Loucy (cell line): Measurements from ENCODE around the gene TUT1.

Source experiments
- H2AFZ ChIP-seq: fragments of 200-600 bp; sonication (generic); 2 replicates; pipeline ENCODE4 v1.6.0; 2016; ENCODE audit warnings: antibody characterized with exemption, mild to moderate bottlenecking, low read length, moderate library complexity
- H3F3A ChIP-seq: fragments of 200-600 bp; 2 replicates; pipeline ENCODE4 v1.6.0; 2016; ENCODE audit warnings: antibody characterized with exemption, low read depth, mild to moderate bottlenecking
- H3K27me3 ChIP-seq: fragments of 200-600 bp; sonication (generic); 2 replicates; pipeline ENCODE4 v1.6.1; 2014; ENCODE audit warnings: low read length, mild to moderate bottlenecking; ENCODE audit not compliant: insufficient read depth, poor library complexity, severe bottlenecking
- H3K36me3 ChIP-seq: fragments of 200-600 bp; sonication (generic); 2 replicates; pipeline ENCODE4 v1.6.1; 2016; ENCODE audit warnings: low read length; ENCODE audit not compliant: insufficient read depth
- H3K4me1 ChIP-seq: fragments of 200-600 bp; sonication (generic); 2 replicates; pipeline ENCODE4 v1.5.1; 2014; ENCODE audit warnings: low read length, mild to moderate bottlenecking; ENCODE audit not compliant: insufficient read depth, poor library complexity, severe bottlenecking
- H3K4me2 ChIP-seq: fragments of 200-600 bp; sonication (generic); 2 replicates; pipeline ENCODE4 v1.6.0; 2014; ENCODE audit warnings: antibody characterized with exemption, low read length, low read depth, mild to moderate bottlenecking; ENCODE audit not compliant: poor library complexity, severe bottlenecking
- H3K4me3 ChIP-seq: fragments of 200-600 bp; sonication (generic); 2 replicates; pipeline ENCODE4 v1.5.1; 2014; ENCODE audit warnings: low read length, mild to moderate bottlenecking, mixed read lengths; ENCODE audit not compliant: poor library complexity, severe bottlenecking
- H3K79me2 ChIP-seq: fragments of 200-600 bp; sonication (generic); 2 replicates; pipeline ENCODE4 v1.6.1; 2014; ENCODE audit warnings: low read length; ENCODE audit not compliant: insufficient read depth
- H3K9ac ChIP-seq: fragments of 200-600 bp; sonication (generic); 2 replicates; pipeline ENCODE4 v1.6.0; 2014; ENCODE audit warnings: mild to moderate bottlenecking, low read depth, low read length, moderate library complexity; ENCODE audit not compliant: poor library complexity, severe bottlenecking
- H3K9me2 ChIP-seq: fragments of 200-600 bp; sonication (generic); replicated peaks from 2 replicates; pipeline ENCODE4 v1.6.1; 2016; ENCODE audit warnings: low read depth, low read length, mixed read lengths
- H3K9me3 ChIP-seq: fragments of 200-600 bp; sonication (generic); 2 replicates; pipeline ENCODE4 v1.6.1; 2014; ENCODE audit warnings: mild to moderate bottlenecking, antibody characterized with exemption, low read length, low read depth; ENCODE audit not compliant: insufficient read depth
- H4K20me1 ChIP-seq: fragments of 200-600 bp; sonication (generic); 2 replicates; pipeline ENCODE4 v1.6.0; 2014; ENCODE audit warnings: antibody characterized with exemption, low read length, mild to moderate bottlenecking; ENCODE audit not compliant: insufficient read depth, poor library complexity, severe bottlenecking
- EZH2phosphoT487 ChIP-seq: fragments of 200-600 bp; IDR thresholded peaks from 2 replicates; pipeline ENCODE4 v1.6.1; 2018; ENCODE audit warnings: antibody characterized with exemption, mild to moderate bottlenecking, moderate library complexity, borderline replicate concordance
- TF ChIP-seq, protein P1 (sequence below): fragments of 200-600 bp; sonication (generic); conservative IDR thresholded peaks from 2 replicates; pipeline ENCODE4 v1.5.1; 2014; ENCODE audit warnings: mild to moderate bottlenecking, antibody characterized with exemption, low read length

Gene TUT1, protein sequence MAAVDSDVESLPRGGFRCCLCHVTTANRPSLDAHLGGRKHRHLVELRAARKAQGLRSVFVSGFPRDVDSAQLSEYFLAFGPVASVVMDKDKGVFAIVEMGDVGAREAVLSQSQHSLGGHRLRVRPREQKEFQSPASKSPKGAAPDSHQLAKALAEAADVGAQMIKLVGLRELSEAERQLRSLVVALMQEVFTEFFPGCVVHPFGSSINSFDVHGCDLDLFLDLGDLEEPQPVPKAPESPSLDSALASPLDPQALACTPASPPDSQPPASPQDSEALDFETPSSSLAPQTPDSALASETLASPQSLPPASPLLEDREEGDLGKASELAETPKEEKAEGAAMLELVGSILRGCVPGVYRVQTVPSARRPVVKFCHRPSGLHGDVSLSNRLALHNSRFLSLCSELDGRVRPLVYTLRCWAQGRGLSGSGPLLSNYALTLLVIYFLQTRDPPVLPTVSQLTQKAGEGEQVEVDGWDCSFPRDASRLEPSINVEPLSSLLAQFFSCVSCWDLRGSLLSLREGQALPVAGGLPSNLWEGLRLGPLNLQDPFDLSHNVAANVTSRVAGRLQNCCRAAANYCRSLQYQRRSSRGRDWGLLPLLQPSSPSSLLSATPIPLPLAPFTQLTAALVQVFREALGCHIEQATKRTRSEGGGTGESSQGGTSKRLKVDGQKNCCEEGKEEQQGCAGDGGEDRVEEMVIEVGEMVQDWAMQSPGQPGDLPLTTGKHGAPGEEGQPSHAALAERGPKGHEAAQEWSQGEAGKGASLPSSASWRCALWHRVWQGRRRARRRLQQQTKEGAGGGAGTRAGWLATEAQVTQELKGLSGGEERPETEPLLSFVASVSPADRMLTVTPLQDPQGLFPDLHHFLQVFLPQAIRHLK

DNA sequence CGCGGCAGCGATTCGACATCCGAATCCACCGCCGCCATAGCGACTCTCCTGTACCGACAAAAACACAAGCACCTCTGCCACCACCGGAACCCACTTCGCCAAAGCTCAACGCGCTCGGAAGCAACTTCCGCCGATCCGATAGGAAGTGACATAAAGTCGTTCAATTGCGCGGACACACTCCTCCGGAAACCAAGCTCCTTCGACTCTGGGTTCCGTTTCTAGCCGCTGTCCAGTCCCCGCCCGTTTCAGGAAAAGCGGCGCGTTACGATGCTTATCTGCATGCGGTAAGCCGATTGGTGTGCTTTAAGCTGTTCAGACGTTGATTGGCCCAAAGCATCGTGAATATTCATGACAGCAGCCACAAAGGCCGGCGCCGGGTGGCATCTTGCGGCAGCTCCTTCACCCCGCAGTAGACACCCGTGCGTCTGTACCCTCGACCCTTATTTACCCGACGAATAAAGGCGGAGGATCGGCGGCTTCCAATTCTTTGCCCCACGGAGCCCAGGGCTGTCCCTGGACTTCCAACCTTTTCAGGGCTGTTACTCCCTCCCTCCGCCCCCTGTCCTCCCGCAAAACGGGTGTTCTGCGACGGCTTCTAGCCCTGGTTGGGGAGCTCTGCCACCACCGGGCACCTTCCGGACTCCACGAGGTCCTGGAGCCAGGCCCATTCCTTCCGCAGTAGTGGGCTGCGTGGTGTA lies at the start of gene TUT1:
TUT1 (minus strand) TSS at position 76 of the 698 bp plus-strand sequence; CDS start at position 38, 38 bp downstream.
- Histone ChIP-seq H3K4me2 (peak within 1 kb of the TSS; percentile 87), H3K9me2 (no peaks in the 10 kb centered on the region), H4K20me1 (peaks cover 20% of the 10 kb centered on the region), H2AFZ (peak within 1 kb of the TSS; percentile 69), H3K9me3 (no peaks in the 10 kb centered on the region), H3K9ac (peak within 1 kb of the TSS; percentile 93), H3K36me3 (peaks cover 36% of the 10 kb centered on the region; the same call in 1 of the 2 replicates), H3K4me3 (peak within 1 kb of the TSS; percentile 93), H3K27me3 (no peaks in the 10 kb centered on the region), H3F3A (peaks cover 12% of the 10 kb centered on the region), H3K79me2 (peaks cover 59% of the 10 kb centered on the region), H3K4me1 (peaks cover 26% of the 10 kb centered on the region)
- TF ChIP-seq, protein P1, sequence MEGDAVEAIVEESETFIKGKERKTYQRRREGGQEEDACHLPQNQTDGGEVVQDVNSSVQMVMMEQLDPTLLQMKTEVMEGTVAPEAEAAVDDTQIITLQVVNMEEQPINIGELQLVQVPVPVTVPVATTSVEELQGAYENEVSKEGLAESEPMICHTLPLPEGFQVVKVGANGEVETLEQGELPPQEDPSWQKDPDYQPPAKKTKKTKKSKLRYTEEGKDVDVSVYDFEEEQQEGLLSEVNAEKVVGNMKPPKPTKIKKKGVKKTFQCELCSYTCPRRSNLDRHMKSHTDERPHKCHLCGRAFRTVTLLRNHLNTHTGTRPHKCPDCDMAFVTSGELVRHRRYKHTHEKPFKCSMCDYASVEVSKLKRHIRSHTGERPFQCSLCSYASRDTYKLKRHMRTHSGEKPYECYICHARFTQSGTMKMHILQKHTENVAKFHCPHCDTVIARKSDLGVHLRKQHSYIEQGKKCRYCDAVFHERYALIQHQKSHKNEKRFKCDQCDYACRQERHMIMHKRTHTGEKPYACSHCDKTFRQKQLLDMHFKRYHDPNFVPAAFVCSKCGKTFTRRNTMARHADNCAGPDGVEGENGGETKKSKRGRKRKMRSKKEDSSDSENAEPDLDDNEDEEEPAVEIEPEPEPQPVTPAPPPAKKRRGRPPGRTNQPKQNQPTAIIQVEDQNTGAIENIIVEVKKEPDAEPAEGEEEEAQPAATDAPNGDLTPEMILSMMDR, result no peak
- no peak for TF ChIP-seq EZH2phosphoT487

DNA sequence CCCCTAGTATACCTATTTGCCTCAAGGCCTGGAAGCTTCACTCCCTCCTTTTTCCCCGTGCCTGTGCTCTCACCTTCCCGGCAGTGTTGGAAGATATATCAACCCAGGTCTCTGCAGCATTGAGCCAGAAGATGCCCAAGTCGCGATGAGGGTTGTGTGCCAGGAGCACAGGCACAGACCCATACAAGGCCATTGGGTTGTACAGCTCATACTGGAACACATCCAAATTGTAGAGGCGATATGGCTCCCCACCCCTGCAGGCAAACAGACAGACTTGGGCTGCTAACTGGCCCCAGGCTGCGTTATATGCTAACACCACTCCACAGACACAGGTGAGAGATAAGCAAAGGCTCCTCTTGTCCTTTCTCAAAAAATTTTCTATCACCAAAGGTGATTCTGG lies 41.2 kb upstream of the TUT1 start:
- TF ChIP-seq, protein P1, result no peak
- TF ChIP-seq EZH2phosphoT487, result no peak
- no peaks in the 10 kb centered on the region for H3K4me1 ChIP-seq
- no peaks in the 10 kb centered on the region for H3K9me2 ChIP-seq
- H3K9ac ChIP-seq, result no peak overlapping the region
- H3K36me3 ChIP-seq, result peaks cover 71% of the 10 kb centered on the region; the same call in 1 of the 2 replicates
- H3K27me3 ChIP-seq, result no peaks in the 10 kb centered on the region
- H2AFZ ChIP-seq, result no peak overlapping the region
- no peaks in the 10 kb centered on the region for H4K20me1 ChIP-seq
- no peaks in the 10 kb centered on the region for H3F3A ChIP-seq
- no peaks in the 10 kb centered on the region for H3K79me2 ChIP-seq
- H3K4me2 ChIP-seq, result no peak overlapping the region
- no peak overlapping the region for H3K4me3 ChIP-seq
- no peaks in the 10 kb centered on the region for H3K9me3 ChIP-seq

DNA sequence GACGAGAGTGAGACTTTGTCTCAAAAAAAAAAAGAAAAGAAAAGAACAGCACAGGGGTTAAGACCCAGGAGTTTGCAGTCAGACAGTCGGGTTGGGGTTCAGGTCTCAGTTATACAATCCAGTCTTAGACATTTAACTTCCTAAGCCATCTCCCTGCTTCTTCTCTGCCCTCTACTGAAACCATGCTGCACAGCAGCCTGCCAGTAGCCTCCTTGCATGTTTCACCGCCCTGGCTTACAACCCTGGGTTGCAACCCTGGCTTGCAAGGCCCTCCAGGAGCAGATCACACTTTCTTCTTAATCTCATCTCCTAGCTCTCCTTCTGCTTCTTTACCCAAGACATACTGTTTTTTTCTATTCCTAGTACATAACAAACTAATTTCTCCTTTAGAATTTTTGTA lies 36.4 kb upstream of the TUT1 start:
- Histone ChIP-seq H3K36me3 (peaks cover 67% of the 10 kb centered on the region; the same call in 1 of the 2 replicates), H3K27me3 (no peaks in the 10 kb centered on the region), H3K4me3 (no peak overlapping the region), H3K79me2 (no peaks in the 10 kb centered on the region), H2AFZ (no peak overlapping the region), H3K9ac (no peak overlapping the region), H3F3A (peaks cover 8% of the 10 kb centered on the region), H3K9me3 (no peaks in the 10 kb centered on the region), H3K9me2 (no peaks in the 10 kb centered on the region), H3K4me1 (no peaks in the 10 kb centered on the region), H4K20me1 (no peaks in the 10 kb centered on the region), H3K4me2 (no peak overlapping the region)
- TF ChIP-seq EZH2phosphoT487, result no peak
- TF ChIP-seq, protein P1, result peak; percentile 29; the same call in 1 of the 2 replicates
